NCI-H2171 treated with DMSO at 0.1 percent for 48 hours (cell line): ENCODE results near the gene DGUOK.
"Not testable (repeated sequence)": the region's sequence is repeated elsewhere in the genome, so short reads cannot be mapped to it uniquely, and the experiment has no call there.

Experiments used
- DNase-seq: peaks from one replicate; lab custom pipeline; 2025; lab: John Stamatoyannopoulos, UW

The DGUOK gene

DNA sequence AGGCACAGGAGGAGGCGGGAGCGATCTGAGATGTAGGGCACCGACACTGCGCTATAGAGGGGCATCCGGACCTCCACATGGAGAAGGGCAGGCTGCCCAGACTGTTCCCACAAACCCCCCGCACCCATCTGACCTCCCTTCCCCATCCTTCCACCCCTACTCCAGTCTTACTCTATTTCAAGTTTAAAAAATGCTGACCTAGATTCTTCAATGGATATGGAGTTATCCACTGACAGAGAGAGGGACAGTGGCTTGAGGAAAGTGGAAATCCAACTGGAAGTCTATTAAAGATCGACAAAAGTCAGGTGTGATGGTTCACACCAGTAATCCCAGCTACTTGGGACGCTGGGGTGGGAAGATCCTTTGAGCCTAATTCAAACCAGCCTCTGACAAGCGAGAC lies 5.1 kb upstream of the DGUOK start:
- no peak for DNase-seq

GRCh38 chr2:73922681-73923080 lies 4.0 kb upstream of the DGUOK start:
- DNase-seq, result no peak

DNA sequence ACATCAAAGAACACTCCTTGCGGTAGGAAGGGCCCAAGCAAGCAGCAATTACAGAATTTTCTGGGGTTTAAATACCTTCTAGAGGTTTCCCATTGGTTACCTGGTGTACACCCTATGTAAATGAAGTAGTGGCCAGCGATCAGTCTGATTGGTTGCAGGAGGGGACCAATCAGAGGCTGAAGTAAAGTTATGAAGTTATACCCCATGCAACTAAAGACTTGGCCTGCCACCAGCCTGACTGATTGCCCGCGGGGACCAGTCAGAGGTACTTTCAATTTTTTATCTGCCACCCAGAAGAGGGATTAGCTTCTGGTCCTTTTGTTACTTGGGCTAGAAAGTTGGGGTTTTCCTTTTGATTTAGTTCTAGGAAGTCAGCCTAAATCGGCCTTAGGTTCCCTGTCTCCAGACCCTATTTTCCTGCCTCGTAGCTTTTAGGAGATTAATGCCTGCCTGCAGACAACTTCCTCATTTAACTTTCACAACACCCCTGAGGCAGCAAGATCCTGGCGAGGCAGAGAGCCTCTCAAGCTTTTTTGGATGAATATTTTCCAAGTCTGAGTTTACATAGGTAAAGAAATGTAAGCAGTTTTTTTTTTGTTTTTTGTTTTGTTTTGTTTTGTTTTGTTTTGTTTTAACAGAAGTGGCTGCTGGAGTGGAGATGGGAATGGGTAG lies 1.5 kb upstream of the DGUOK start:
- no peak for DNase-seq

- peak; percentile 66 for DNase-seq
Measured at GRCh38 chr2:73925853-73926492, 707 bp upstream of the DGUOK start.

- DNase-seq, result no peak
Measured at GRCh38 chr2:73927344-73927743, 664 bp downstream of the DGUOK start.

DNA sequence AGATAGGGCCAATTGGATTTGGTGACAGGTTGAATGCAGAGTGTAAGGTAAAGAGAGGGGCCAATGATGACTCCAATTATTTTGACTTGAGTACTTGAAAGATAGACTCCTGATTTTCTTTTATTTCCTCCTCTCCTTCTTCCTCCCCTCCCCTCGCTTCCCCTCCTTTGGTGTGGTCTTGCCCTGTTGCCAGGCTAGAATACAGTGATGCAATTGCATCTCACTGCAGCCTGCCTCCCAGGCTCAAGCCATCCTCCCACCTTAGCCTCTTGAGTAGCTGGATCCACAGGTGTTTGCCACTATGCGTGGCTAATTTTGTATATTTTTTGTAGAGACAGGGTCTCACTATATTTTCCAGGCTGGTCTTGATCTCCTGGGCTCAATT lies 2.3 kb downstream of the DGUOK start:
- no peak for DNase-seq

DNA sequence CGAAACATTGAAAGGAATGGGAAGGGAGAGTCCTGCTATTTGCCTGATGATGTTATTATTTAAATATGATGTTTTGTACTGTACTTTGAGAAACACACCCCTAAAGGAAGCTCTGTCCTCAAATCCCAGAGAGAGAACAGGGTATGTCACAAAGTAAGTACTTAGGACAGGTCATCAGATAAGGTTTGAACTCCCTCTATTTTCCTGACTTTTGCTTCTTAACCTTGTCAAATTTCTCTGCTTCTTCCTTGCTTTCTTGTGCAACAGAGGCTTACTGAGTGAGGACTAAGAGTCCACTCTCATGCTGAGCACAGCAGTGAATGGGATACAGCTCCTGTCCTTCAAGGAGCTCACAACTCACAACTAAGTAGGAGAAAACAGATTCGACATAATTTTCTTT lies 3.7 kb downstream of the DGUOK start:
- no peak for DNase-seq

- no peak for DNase-seq
Measured at GRCh38 chr2:73931531-73932500, 5.1 kb downstream of the DGUOK start.

GRCh38 chr2:73933194-73933593 lies 6.5 kb downstream of the DGUOK start:
- DNase-seq, result no peak

DNA sequence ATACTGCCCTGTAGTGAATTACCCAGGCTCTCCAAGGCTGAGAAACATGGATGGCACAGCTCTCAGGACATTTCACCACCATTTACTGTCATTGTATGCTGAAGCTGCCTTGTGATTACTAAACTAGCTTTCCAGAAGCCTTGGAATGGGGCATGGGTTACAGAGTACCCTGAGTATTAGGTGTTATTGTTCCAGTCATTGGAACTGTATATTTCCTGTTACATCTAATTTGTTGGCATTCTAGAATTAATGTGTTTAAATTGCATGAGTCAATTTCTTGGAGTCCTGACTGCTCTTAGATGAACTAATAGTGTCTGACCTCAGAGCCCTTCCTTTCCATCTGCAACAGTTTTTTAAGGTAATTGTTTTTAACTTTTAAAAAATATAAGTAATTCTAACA lies 9.0 kb downstream of the DGUOK start:
- no peak for DNase-seq

GRCh38 chr2:73937103-73937885 lies 10.6 kb downstream of the DGUOK start:
- DNase-seq, result no peak

DNA sequence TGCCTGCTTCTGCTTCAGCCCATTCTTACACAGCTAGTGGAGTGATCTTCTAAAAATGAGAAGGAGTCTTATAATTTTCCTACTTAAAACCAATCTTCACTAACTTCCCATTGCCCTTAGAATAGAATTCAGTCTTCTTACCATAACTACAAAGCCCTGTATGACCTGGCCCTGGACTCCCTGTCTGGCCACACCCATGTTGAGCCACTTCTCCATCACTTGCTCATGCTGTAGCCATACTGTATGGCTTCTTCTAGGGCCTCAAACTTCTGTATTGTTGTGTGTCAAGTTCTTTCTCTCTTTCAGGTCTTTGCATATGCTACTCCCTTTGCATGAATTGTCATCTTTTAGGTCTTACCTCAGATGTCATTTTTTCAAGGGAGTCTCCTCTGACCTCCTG lies 11.2 kb downstream of the DGUOK start:
- DNase-seq, result no peak

DNA sequence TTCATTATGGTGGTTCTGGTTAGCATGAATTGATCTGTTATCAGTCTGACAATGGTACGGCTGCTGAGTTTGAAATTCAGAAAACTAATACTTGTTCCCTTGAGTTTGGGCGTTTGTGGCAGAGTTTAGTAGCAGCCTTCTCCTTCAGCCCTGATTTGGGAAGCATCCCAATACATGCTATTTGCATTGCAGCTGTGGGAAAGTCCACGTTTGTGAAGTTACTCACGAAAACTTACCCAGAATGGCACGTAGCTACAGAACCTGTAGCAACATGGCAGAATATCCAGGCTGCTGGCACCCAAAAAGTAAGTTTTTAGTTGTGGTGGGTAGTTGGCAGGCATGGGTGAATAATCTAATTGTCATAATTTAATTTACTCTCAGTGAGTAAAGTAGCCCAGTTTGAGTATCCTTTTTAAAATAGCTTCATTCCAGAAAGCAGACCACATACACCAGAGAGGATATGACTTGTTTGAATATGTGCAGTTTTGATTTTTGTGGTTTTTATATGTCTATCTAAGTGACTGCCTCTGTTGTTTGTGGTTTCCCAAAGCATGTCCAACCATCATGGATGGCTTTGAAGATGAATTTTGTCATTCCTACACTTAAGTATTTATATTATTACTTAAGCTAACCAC lies 12.2 kb downstream of the DGUOK start:
- DNase-seq, result no peak

DNA sequence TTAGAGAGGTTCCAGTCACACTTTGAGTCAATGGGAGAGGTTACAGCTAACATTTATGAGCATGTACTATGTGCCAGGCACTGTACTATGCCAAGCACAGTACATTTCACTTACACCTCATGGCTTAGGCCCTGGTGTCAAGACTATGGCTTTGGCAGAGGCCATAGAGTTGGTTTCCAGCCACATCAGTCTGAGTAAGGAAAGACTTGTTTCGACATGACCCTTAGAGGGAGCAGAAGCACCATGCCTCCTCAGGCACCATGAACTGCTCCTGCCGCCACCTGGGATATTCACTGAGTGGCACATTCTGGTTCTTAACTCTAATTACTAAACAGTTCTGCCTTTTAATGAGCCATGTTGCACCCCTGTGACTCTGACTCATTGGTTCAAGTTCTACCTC lies 12.7 kb downstream of the DGUOK start:
- no peak for DNase-seq

DNA sequence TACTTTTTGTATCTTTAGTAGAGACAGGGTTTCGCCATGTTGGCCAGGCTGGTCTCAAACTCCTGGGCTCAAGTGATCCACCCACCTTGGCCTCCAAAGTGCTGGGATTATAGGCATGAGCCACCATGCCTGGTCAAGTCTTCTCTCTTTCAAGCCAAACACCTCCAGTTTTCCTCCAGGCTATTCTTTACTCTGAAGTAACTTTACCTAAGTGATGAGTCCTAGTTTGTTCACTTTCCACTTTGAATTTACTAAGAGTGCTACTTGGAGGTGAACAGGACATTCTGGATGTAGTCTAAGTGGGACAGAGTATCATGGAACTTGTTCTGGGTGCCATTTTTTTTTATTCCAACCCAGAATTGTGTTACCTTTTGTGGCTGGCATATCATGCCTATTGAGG lies 13.4 kb downstream of the DGUOK start:
- DNase-seq, result not testable (repeated sequence)

DNA sequence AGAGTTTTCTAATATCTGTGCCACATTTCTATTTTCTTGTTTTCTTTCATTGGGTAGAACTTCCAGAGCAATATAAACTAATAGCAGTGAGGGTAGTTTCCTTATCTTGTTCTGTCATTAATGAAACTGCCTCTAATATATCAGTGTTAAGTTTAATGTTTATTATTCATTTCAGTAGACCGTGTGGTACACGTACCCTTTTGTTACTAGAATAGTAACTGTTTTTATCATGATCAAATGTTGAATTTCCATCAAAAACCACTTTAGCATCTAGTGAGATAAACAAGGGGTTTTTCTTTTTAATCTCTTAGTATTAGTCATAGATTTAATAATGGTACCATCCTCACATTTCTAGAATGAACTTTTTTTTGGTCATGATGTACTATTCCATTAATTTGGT lies 16.0 kb downstream of the DGUOK start:
- DNase-seq, result no peak

- DNase-seq, result no peak
Measured at GRCh38 chr2:73944714-73945113, 18.0 kb downstream of the DGUOK start.

GRCh38 chr2:73946215-73946614 lies 19.5 kb downstream of the DGUOK start:
- no peak for DNase-seq

GRCh38 chr2:73946666-73947065 lies 20.0 kb downstream of the DGUOK start:
- DNase-seq, result no peak

DNA sequence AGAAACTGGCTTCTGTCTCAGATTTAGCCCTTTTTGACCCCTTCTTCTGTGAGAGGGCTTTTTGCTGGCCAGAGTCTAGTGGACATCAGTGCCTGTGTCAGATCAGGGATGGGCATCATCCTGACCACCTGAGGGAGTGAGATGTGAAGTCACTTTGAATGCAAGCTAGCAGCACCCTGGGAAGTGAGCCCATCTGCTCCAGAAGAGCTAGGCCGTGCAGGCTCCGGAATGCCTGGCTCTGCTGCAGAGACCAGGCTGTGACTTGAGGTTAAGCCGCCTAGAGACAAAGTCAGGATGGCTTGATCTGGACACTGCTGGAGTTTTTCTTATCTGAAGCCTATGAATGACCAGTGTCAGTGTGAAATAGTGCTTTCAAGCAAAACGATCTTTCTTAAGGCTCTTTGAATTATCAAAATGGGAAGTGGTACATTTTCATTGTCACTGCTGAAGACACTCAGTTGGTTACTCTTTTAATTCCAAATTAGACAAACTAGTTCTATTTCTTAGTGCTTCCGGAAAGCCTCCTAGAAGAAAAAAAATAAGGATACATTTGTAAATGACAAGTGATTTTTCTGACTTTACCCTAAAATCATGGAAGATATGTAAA lies 20.8 kb downstream of the DGUOK start:
- no peak for DNase-seq

DNA sequence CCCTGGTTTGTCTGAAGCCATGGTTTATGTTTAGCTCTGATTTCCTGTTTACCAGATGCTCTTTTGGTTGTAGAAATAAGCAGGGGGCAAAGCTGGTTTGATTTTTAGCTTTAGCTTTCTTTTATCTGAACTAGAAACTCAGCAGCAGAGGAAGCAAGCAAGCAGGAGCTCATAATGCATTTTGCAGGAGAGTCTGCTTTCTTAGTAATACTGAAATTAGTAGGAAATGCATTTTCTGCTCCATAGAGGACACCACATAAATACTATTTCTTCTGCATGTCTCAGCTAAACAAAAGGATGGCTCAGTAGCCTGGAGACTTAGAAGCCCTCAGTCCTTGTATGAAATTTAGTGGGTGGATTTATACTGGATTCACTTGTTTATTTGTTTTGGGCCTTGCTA lies 23.1 kb downstream of the DGUOK start:
- DNase-seq, result no peak
